K562 (cell line): Measurements from ENCODE around the gene PREX1. TPM values are rescaled to one million over a fixed set of nuclear protein-coding genes. Genes with fewer than 3 reads are reported as not detected.
A peak's percentile ranks its signal among the peaks of the same experiment; 100 is the strongest.

ENCODE experiments used
- ATAC-seq: fragments of 200-7000 bp; cut with Tn5 transposase; 3 replicates; pipeline ENCODE4 v1.9.1; 2020; ENCODE audit warnings: moderate library complexity
- BruUV-seq: library from RNA; stranded (reverse); fragments of 400-500 nt; replicated peaks from 2 replicates; lab custom pipeline; 2021; lab: Mats Ljungman, UMichigan
- CTCF ChIA-PET: fragments of 300-600 bp; formaldehyde crosslinking; extraction: SDS; loops from one replicate; lab custom pipeline; 2021; ENCODE audit warnings: low intra/inter-chr PET ratio; lab: Yijun Ruan, JAX
- POLR2A ChIA-PET: fragments of 300-600, 350-650 bp; sonication (Branson Sonifier 250); formaldehyde crosslinking; extraction: SDS; loops from one replicate; lab custom pipeline; 2021; ENCODE audit warnings: antibody characterized with exemption, inconsistent platforms; lab: Yijun Ruan, JAX
- DNase-seq, 4 experiments: peaks; one replicate each; pipeline versions ENCODE4 v3.0.0 to v3.0.0-alpha.2; 2011 to 2018; ENCODE audit warnings: low spot score in 3 of 4, mixed read lengths in 3 of 4; ENCODE audit errors: extremely low read depth in 1 of 4
- FAIRE-seq: peaks from 2 replicates; lab custom pipeline; 2011; peaks lifted over from hg19 to GRCh38; lab: Jason Lieb, UNC
- H2AFZ ChIP-seq: 2 replicates; pipeline ENCODE4 v1.6.0; 2011; ENCODE audit warnings: low read depth, low read length, control low read depth, inconsistent platforms
- H3K27ac ChIP-seq: fragments of 200-600 bp; 3 replicates; pipeline ENCODE4 v1.8.0; 2011; ENCODE audit warnings: low read depth, mild to moderate bottlenecking, control low read depth, inconsistent platforms, low read length, moderate library complexity, mixed read lengths; ENCODE audit errors: extremely low read depth
- H3K27me3 ChIP-seq, 2 experiments: fragments of 300-600 bp in 1 of 2; 2 replicates in 1 of 2; 3 replicates in 1 of 2; pipeline versions ENCODE4 v1.6.0 to v1.8.0; 2011; ENCODE audit warnings: inconsistent platforms in 2 of 2, low read length in 2 of 2, mild to moderate bottlenecking in 1 of 2, mixed read lengths in 1 of 2, moderate library complexity in 1 of 2; ENCODE audit not compliant: control insufficient read depth in 2 of 2, insufficient read depth in 2 of 2
- H3K36me3 ChIP-seq: fragments of 300-600 bp; 3 replicates; pipeline ENCODE4 v1.8.0; 2011; ENCODE audit warnings: mild to moderate bottlenecking, low read length, inconsistent platforms; ENCODE audit not compliant: control insufficient read depth, insufficient read depth
- H3K4me1 ChIP-seq, 2 experiments: fragments of 200-600 bp in 1 of 2; replicated peaks in 1 of 2; 2 replicates in 1 of 2; 3 replicates in 1 of 2; pipeline versions ENCODE4 v1.5.1 to v1.8.0; 2011; ENCODE audit warnings: inconsistent platforms in 2 of 2, low read length in 2 of 2, mild to moderate bottlenecking in 1 of 2, mixed read lengths in 1 of 2, moderate library complexity in 1 of 2; ENCODE audit not compliant: control insufficient read depth in 2 of 2, insufficient read depth in 2 of 2
- H3K4me2 ChIP-seq: 2 replicates; pipeline ENCODE4 v1.6.1; 2011; ENCODE audit warnings: low read length, control low read depth, inconsistent platforms, mixed read lengths; ENCODE audit not compliant: insufficient read depth
- H3K4me3 ChIP-seq: fragments of 200-600 bp; sonication (generic), shearing (Covaris generic); 2 replicates; pipeline ENCODE4 v1.5.1; 2016; ENCODE audit warnings: control low read depth, inconsistent platforms
- H3K79me2 ChIP-seq: fragments of 200-600 bp; 3 replicates; pipeline ENCODE4 v1.8.0; 2011; ENCODE audit warnings: low read length, inconsistent platforms; ENCODE audit not compliant: control insufficient read depth, insufficient read depth
- H3K9ac ChIP-seq, 2 experiments: 2 replicates each; pipeline versions ENCODE4 v1.6.0 to v1.6.1; 2011; ENCODE audit warnings: low read depth in 2 of 2, low read length in 2 of 2, control low read depth in 1 of 2, inconsistent platforms in 1 of 2, mild to moderate bottlenecking in 1 of 2, mixed read lengths in 1 of 2; ENCODE audit not compliant: insufficient read depth in 1 of 2
- H3K9me1 ChIP-seq: one replicate; pipeline ENCODE4 v1.6.0; 2011; ENCODE audit warnings: inconsistent platforms, mild to moderate bottlenecking, low read length, moderate library complexity; ENCODE audit not compliant: control insufficient read depth, insufficient read depth
- H3K9me3 ChIP-seq: replicated peaks from 2 replicates; pipeline ENCODE4 v1.5.1; 2011; ENCODE audit warnings: low read depth, low read length, inconsistent platforms; ENCODE audit not compliant: control insufficient read depth, insufficient read depth
- H4K20me1 ChIP-seq: replicated peaks from 2 replicates; pipeline ENCODE4 v1.6.1; 2011; ENCODE audit warnings: low read length, inconsistent platforms, mixed read lengths; ENCODE audit not compliant: control insufficient read depth, insufficient read depth
- HMG20A ChIP-seq: fragments of 450-650 bp; formaldehyde crosslinking; conservative IDR thresholded peaks from 2 replicates; pipeline ENCODE4 v1.4.0; 2020; ENCODE audit warnings: mild to moderate bottlenecking, mixed read lengths
- ZNF699 ChIP-seq: fragments of 250-450 bp; sonication (Bioruptor Pico); IDR thresholded peaks from 2 replicates; pipeline ENCODE4 v1.8.0; 2021; ENCODE audit warnings: mild to moderate bottlenecking, moderate library complexity; ENCODE audit not compliant: insufficient replicate concordance
- WGBS: fragments of 100-300 bp; shearing (Covaris generic); methylation state at CpG from one replicate; pipeline ENCODE4 v1.1.6; 2016; ENCODE audit warnings: low coverage, mixed read lengths; ENCODE audit not compliant: insufficient coverage; ENCODE audit errors: missing lambda C conversion rate; 5-methylcytosine and 5-hydroxymethylcytosine counted together
- in situ Hi-C: fragments of 300-500 bp; cut with MboI; formaldehyde crosslinking; loops from 4 replicates; pipeline ENCODE4 v1.15.0; 2018; ENCODE audit warnings: inconsistent platforms, mixed read lengths
- intact Hi-C: fragments of 100-400 bp; cut with micrococcal nuclease; formaldehyde crosslinking; loops from 2 replicates; pipeline ENCODE4 v1.14.2; 2022
- polyA plus RNA-seq, 8 experiments: library from polyadenylated mRNA; depleted of rRNA in 4 of 8; stranded (reverse) in 5 of 8; unstranded in 3 of 8; fragments of >200 nt; fragmentation: Nextera tagmentation in 2 of 8; fragmentation: Illumina TruSeq in 1 of 8; extraction: Ambion mirVana in 2 of 8; extraction: Trizol in 1 of 8; gene quantifications; 2 replicates each; pipeline versions ENCODE4 v1.2.1 to v1.2.3, GENCODE V29; 2011 to 2014; ENCODE audit warnings: inconsistent platforms in 1 of 8, missing spikeins in 1 of 8
- total RNA-seq, 7 experiments: library from RNA; depleted of rRNA in 6 of 7; stranded (reverse); fragments of >200 nt in 6 of 7; fragmentation: Illumina TruSeq in 2 of 7; extraction: Trizol in 2 of 7; gene quantifications; 2 replicates each; pipeline versions ENCODE4 v1.2.1 to v1.2.3, GENCODE V29; 2011 to 2021; ENCODE audit warnings: low replicate concordance in 1 of 7
- TF ChIP-seq, protein P1 (sequence below): fragments of 450-650 bp; IDR thresholded peaks from 2 replicates; pipeline ENCODE4 v1.6.1; 2016; ENCODE audit warnings: missing biosample characterization, missing genetic modification characterization
- TF ChIP-seq, protein P2 (sequence below), 3 experiments: fragments of 200-800 bp in 1 of 3; fragments of 250-450 bp in 1 of 3; fragments of 450-650 bp in 1 of 3; sonication (Bioruptor Pico) in 1 of 3; sonication (Bioruptor generic) in 1 of 3; formaldehyde crosslinking in 1 of 3; IDR thresholded peaks; 2 replicates each; pipeline versions ENCODE4 v1.6.1 to v1.8.0; 2016 to 2022; ENCODE audit warnings: mild to moderate bottlenecking in 2 of 3, missing genetic modification characterization in 2 of 3, missing compliant biosample characterization in 1 of 3, moderate library complexity in 1 of 3
- TF ChIP-seq, protein P3 (sequence below): sonication (generic); formaldehyde crosslinking; IDR thresholded peaks from 2 replicates; pipeline ENCODE4 v1.8.0; 2022; ENCODE audit warnings: mild to moderate bottlenecking, missing genetic modification reagents
- TF ChIP-seq, protein P4 (sequence below): sonication (generic); IDR thresholded peaks from 2 replicates; pipeline ENCODE4 v1.6.1; 2016
- TF ChIP-seq, protein P5 (sequence below): IDR thresholded peaks from 3 replicates; pipeline ENCODE4 v1.6.1; 2011; ENCODE audit warnings: borderline replicate concordance, mild to moderate bottlenecking; ENCODE audit not compliant: insufficient read length, insufficient read depth

Gene PREX1
- total and polyA plus RNA-seq, 9 of the 15 experiments (the other 6 are each of a cell fraction or from before 2014, with no cell fraction given) = 0.37 to 10.4 (median 4.8) TPM

DNA sequence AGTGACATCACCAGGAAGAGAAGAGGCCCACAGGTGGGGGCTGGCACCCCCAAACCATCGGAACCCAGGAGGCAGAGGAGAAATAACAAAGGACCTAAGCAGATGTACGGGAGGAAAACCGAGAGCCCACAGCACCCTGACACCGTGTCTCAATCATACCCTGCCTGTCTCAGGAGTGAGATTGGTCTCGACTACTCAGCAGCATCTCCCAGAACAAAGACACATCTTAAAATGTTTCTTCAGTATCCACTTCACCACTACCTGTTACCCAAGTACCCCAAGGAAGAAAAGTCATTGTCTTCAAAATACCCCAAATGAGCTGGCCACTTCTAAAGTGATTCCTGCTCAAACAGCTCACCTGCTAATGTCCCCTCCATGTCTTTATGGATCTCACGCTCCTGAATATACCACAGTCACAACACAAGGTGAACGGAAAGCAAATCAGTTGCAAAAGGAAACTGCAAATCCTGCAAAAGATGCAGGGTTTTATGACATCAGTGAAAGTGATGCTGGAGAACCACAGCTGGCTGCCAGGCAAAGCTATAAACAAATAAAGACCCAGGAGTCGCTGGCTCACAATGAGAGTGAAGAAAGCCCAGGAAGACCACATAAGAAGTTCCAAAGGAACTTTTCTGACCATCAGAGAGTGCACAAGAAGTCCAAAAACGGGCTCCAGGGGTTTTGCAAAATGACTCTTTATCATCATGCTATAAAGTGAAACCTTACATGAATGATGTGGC, 44.1 kb downstream of the PREX1 start (continued):
- TF ChIP-seq, protein P1, sequence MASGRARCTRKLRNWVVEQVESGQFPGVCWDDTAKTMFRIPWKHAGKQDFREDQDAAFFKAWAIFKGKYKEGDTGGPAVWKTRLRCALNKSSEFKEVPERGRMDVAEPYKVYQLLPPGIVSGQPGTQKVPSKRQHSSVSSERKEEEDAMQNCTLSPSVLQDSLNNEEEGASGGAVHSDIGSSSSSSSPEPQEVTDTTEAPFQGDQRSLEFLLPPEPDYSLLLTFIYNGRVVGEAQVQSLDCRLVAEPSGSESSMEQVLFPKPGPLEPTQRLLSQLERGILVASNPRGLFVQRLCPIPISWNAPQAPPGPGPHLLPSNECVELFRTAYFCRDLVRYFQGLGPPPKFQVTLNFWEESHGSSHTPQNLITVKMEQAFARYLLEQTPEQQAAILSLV (tag) = no peak

DNA sequence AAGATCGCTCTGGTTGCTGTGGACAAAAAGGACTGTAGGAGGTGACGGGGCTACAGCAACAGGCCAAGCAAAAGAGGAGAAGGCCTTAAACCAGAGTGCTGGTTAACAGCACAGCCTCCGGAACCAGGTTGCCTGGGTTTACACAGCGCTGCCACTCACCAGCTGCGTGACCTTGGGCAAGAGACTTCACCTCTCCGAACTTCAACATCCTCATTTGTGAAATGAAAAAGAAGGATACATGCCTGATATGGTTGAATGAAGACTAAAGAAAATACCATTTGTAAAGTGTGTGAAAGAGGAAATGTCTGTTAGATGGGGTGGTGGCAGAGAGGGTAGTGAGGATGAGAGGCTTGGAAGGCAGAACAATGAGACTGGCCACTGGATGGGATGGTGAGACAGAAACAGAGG, 44.9 kb downstream of the PREX1 start:
- POLR2A ChIA-PET = no interaction called here
- H4K20me1 ChIP-seq = no peaks in the 10 kb centered on the region; the same call in 1 of the 2 replicates
- 37% methylated on average over 6 of the region's 6 CpGs for WGBS
- H3K36me3 ChIP-seq = no peaks in the 10 kb centered on the region
- H3K9me3 ChIP-seq = no peaks in the 10 kb centered on the region
- TF ChIP-seq, protein P2, sequence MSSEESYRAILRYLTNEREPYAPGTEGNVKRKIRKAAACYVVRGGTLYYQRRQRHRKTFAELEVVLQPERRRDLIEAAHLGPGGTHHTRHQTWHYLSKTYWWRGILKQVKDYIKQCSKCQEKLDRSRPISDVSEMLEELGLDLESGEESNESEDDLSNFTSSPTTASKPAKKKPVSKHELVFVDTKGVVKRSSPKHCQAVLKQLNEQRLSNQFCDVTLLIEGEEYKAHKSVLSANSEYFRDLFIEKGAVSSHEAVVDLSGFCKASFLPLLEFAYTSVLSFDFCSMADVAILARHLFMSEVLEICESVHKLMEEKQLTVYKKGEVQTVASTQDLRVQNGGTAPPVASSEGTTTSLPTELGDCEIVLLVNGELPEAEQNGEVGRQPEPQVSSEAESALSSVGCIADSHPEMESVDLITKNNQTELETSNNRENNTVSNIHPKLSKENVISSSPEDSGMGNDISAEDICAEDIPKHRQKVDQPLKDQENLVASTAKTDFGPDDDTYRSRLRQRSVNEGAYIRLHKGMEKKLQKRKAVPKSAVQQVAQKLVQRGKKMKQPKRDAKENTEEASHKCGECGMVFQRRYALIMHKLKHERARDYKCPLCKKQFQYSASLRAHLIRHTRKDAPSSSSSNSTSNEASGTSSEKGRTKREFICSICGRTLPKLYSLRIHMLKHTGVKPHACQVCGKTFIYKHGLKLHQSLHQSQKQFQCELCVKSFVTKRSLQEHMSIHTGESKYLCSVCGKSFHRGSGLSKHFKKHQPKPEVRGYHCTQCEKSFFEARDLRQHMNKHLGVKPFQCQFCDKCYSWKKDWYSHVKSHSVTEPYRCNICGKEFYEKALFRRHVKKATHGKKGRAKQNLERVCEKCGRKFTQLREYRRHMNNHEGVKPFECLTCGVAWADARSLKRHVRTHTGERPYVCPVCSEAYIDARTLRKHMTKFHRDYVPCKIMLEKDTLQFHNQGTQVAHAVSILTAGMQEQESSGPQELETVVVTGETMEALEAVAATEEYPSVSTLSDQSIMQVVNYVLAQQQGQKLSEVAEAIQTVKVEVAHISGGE (CRISPR knock-in tag; IDR thresholded peaks at IDR 0.05) = peak in 1 of 3 experiments; percentile 28; a peak in 1 of 6 replicates
- TF ChIP-seq ZNF699 (CRISPR knock-in tag) = no peak
- TF ChIP-seq, protein P3, sequence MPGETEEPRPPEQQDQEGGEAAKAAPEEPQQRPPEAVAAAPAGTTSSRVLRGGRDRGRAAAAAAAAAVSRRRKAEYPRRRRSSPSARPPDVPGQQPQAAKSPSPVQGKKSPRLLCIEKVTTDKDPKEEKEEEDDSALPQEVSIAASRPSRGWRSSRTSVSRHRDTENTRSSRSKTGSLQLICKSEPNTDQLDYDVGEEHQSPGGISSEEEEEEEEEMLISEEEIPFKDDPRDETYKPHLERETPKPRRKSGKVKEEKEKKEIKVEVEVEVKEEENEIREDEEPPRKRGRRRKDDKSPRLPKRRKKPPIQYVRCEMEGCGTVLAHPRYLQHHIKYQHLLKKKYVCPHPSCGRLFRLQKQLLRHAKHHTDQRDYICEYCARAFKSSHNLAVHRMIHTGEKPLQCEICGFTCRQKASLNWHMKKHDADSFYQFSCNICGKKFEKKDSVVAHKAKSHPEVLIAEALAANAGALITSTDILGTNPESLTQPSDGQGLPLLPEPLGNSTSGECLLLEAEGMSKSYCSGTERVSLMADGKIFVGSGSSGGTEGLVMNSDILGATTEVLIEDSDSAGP (CRISPR knock-in tag) = no peak
- no peak for TF ChIP-seq HMG20A (CRISPR knock-in tag)
- TF ChIP-seq, protein P4, sequence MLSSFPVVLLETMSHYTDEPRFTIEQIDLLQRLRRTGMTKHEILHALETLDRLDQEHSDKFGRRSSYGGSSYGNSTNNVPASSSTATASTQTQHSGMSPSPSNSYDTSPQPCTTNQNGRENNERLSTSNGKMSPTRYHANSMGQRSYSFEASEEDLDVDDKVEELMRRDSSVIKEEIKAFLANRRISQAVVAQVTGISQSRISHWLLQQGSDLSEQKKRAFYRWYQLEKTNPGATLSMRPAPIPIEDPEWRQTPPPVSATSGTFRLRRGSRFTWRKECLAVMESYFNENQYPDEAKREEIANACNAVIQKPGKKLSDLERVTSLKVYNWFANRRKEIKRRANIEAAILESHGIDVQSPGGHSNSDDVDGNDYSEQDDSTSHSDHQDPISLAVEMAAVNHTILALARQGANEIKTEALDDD = no peak
- TF ChIP-seq, protein P5, sequence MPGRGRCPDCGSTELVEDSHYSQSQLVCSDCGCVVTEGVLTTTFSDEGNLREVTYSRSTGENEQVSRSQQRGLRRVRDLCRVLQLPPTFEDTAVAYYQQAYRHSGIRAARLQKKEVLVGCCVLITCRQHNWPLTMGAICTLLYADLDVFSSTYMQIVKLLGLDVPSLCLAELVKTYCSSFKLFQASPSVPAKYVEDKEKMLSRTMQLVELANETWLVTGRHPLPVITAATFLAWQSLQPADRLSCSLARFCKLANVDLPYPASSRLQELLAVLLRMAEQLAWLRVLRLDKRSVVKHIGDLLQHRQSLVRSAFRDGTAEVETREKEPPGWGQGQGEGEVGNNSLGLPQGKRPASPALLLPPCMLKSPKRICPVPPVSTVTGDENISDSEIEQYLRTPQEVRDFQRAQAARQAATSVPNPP = no peak
- H2AFZ ChIP-seq = no peak overlapping the region
- no peak overlapping the region for H3K27ac ChIP-seq
- H3K9me1 ChIP-seq = no peaks in the 10 kb centered on the region
- CTCF ChIA-PET = no interaction called here
- peaks cover 1 to 6% of the 10 kb centered on the region in 2 experiments; a peak in 3 of 5 replicates for H3K4me1 ChIP-seq
- BruUV-seq = no TSS peak
- H3K27me3 ChIP-seq = peaks cover 0 to under 1% of the 10 kb centered on the region in 2 experiments; a peak in 1 of 5 replicates
- ATAC-seq (no peak), DNase-seq (no peak), FAIRE-seq (no peak)
- no peak overlapping the region for H3K9ac ChIP-seq
- H3K4me3 ChIP-seq = no peak overlapping the region
- intact Hi-C loops = no loop called here
- no peaks in the 10 kb centered on the region for H3K79me2 ChIP-seq
- in situ Hi-C loops = no loop called here
- no peak overlapping the region for H3K4me2 ChIP-seq
